NCI-H510A (cell line): Measurements from ENCODE around the gene NKAIN2.
"Not testable (repeated sequence)": the region's sequence is repeated elsewhere in the genome, so short reads cannot be mapped to it uniquely, and the experiment has no call there.

ENCODE experiments used
- DNase-seq: peaks from one replicate; lab custom pipeline; 2025; lab: John Stamatoyannopoulos, UW

NKAIN2 gene

GRCh38 chr6:124090491-124090890 is 286.8 kb downstream of the NKAIN2 start:
- no peak for DNase-seq

- no peak for DNase-seq
Observed at GRCh38 chr6:124099520-124099919, 295.9 kb downstream of the NKAIN2 start.

- DNase-seq, result no peak
Observed at GRCh38 chr6:124110514-124110913, 306.8 kb downstream of the NKAIN2 start.

- DNase-seq, result no peak
Observed at GRCh38 chr6:124119596-124119995, 315.9 kb downstream of the NKAIN2 start.

GRCh38 chr6:124123617-124124209 is 320.0 kb downstream of the NKAIN2 start:
- no peak for DNase-seq

- DNase-seq, result no peak
Observed at GRCh38 chr6:124131259-124131658, 327.6 kb downstream of the NKAIN2 start.

GRCh38 chr6:124131779-124132178 is 328.1 kb downstream of the NKAIN2 start:
- DNase-seq, result no peak

GRCh38 chr6:124132256-124132655 is 328.6 kb downstream of the NKAIN2 start:
- no peak for DNase-seq

- no peak for DNase-seq
Observed at GRCh38 chr6:124142852-124143251, 339.2 kb downstream of the NKAIN2 start.

GRCh38 chr6:124143435-124143834 is 339.8 kb downstream of the NKAIN2 start:
- no peak for DNase-seq

- DNase-seq, result no peak
Observed at GRCh38 chr6:124147621-124148020, 344.0 kb downstream of the NKAIN2 start.

GRCh38 chr6:124148236-124148957 is 344.7 kb downstream of the NKAIN2 start:
- DNase-seq, result no peak

- DNase-seq, result no peak
Observed at GRCh38 chr6:124149646-124150045, 346.0 kb downstream of the NKAIN2 start.

GRCh38 chr6:124158024-124158423 is 354.4 kb downstream of the NKAIN2 start:
- DNase-seq, result no peak

GRCh38 chr6:124163676-124164075 is 360.0 kb downstream of the NKAIN2 start:
- no peak for DNase-seq

GRCh38 chr6:124164343-124164742 is 360.7 kb downstream of the NKAIN2 start:
- no peak for DNase-seq

GRCh38 chr6:124167249-124167648 is 363.6 kb downstream of the NKAIN2 start:
- not testable (repeated sequence) for DNase-seq

- DNase-seq, result no peak
Observed at GRCh38 chr6:124190256-124190655, 386.6 kb downstream of the NKAIN2 start.

- DNase-seq, result no peak
Observed at GRCh38 chr6:124193132-124193531, 389.5 kb downstream of the NKAIN2 start.

GRCh38 chr6:124197148-124197547 is 393.5 kb downstream of the NKAIN2 start:
- DNase-seq, result no peak

- no peak for DNase-seq
Observed at GRCh38 chr6:124199286-124199685, 395.6 kb downstream of the NKAIN2 start.

- no peak for DNase-seq
Observed at GRCh38 chr6:124200661-124201060, 397.0 kb downstream of the NKAIN2 start.

- no peak for DNase-seq
Observed at GRCh38 chr6:124203101-124203811, 399.6 kb downstream of the NKAIN2 start.
